GM13976 (cell line): Measurements from ENCODE around the gene SH3BP1.

Experiments
- DNase-seq: peaks from one replicate; pipeline ENCODE4 v3.0.0; 2012; ENCODE audit warnings: low spot score
- CTCF ChIP-seq: IDR thresholded peaks from 2 replicates; pipeline ENCODE4 v1.5.1; 2012; ENCODE audit warnings: borderline replicate concordance, mild to moderate bottlenecking; ENCODE audit not compliant: insufficient read depth; ENCODE audit errors: extremely low read depth, missing control alignments, control extremely low read depth
- in situ Hi-C: fragments of 300-500 bp; cut with MboI; formaldehyde crosslinking; loops from one replicate; pipeline ENCODE4 v1.12.0; 2022; ENCODE audit warnings: low sequenced_read_pairs, mixed read lengths, inconsistent platforms; ENCODE audit not compliant: unreplicated experiment

Gene SH3BP1

DNA sequence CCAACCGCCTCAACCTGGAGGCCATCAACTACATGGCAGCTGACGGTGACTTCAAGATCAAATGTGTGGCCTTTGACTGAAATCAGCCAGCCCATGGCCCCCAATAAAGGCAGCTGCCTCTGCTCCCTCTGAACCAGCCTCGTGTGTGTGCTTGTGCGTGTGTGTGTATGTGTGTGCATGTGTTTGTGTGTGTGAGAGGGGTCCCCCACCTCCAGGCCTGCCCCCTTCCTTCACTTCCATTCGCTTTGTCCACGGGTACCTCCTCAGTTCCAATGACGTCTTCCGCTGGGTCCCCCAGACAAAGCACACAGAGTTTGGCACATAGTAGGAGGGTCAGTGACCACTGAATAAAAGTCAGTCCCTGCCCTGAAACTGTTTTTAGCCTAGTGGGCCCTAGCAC lies 40.2 kb downstream of the SH3BP1 start:
- DNase-seq: no peak
- in situ Hi-C loops: no loop called here
- no peak for TF ChIP-seq CTCF

DNA sequence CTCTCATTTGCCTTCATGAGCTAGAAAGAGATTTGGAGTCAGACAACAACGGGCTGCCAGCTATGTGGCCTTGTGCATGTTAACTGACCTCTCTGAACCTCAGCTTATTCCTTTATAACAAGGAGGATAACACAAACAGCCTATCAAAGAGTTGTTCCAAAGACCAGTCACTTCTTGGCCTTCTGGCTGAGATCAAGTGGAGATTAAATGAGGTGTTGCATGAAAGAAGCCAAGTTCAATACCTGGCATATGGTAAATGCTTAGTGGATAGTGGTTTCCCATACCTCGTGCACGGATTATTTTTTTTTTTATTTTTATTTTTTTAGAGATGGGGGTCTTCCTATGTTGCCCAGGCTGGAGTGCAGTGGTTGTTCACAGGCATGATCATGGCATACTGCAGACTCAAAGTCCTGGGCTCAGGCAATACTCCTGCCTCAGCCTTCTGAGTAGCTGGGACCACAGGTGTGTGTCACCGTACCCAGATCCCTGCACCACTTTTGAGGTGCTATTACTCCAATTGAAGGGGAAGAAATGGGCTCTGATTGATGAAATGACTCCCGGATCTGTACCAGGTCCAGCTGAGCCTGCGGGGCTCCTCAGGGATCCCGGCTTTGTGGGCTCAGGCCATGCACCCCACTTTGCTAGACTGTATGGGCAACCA lies 40.9 kb downstream of the SH3BP1 start:
- TF ChIP-seq CTCF: no peak
- DNase-seq: no peak
- in situ Hi-C loops: no loop called here

- no peak for TF ChIP-seq CTCF
- no peak for DNase-seq
- in situ Hi-C loops: no loop called here
Observed at GRCh38 chr22:37681001-37681424, 41.5 kb downstream of the SH3BP1 start.

- in situ Hi-C loops: no loop called here
- DNase-seq: peak; percentile 85
- TF ChIP-seq CTCF: peak; percentile 78
Observed at GRCh38 chr22:37681556-37682049, 42.1 kb downstream of the SH3BP1 start.

- DNase-seq: no peak
- in situ Hi-C loops: no loop called here
- no peak for TF ChIP-seq CTCF
Observed at GRCh38 chr22:37684803-37685615, 45.5 kb downstream of the SH3BP1 start.

- no peak for TF ChIP-seq CTCF
- DNase-seq: peak; percentile 90
- in situ Hi-C loops: no loop called here
Observed at GRCh38 chr22:37686002-37686982, 46.8 kb downstream of the SH3BP1 start, which contains the start of gene NOL12. NOL12 (plus strand) TSS chr22:37686343; CDS start chr22:37686393, 50 bp downstream.
